M059J (cell line): Measurements from ENCODE around the gene CSGALNACT2. TPM values are rescaled to one million over a fixed set of nuclear protein-coding genes. Genes with fewer than 3 reads are reported as not detected.

ENCODE experiments used
- DNase-seq: peaks from one replicate; pipeline ENCODE4 v3.0.0-alpha.2; 2012; ENCODE audit warnings: low read depth
- total RNA-seq: library from RNA; depleted of rRNA; stranded (reverse); fragments of >200 nt; shearing (Covaris generic); gene quantifications from 2 replicates; pipeline ENCODE4 v1.2.3, GENCODE V29; 2014

CSGALNACT2 gene
- total RNA-seq, 1 experiment from 2014 or later = 4.5 TPM

GRCh38 chr10:43112608-43112961 is 25.7 kb upstream of the CSGALNACT2 start:
- DNase-seq = no peak

GRCh38 chr10:43113201-43114087 is 24.8 kb upstream of the CSGALNACT2 start:
- no peak for DNase-seq

- DNase-seq = no peak
These were observed 24.0 kb upstream of the CSGALNACT2 start for GRCh38 chr10:43114088-43114742.

GRCh38 chr10:43114743-43115611 is 23.3 kb upstream of the CSGALNACT2 start:
- peak; percentile 34 for DNase-seq

- no peak for DNase-seq
These were observed 22.2 kb upstream of the CSGALNACT2 start for GRCh38 chr10:43115881-43116595.

GRCh38 chr10:43116596-43116995 is 21.6 kb upstream of the CSGALNACT2 start:
- DNase-seq = no peak

- no peak for DNase-seq
These were observed 21.0 kb upstream of the CSGALNACT2 start for GRCh38 chr10:43117031-43117776.

GRCh38 chr10:43117777-43118583 is 20.3 kb upstream of the CSGALNACT2 start:
- no peak for DNase-seq

- no peak for DNase-seq
These were observed 19.4 kb upstream of the CSGALNACT2 start for GRCh38 chr10:43118631-43119415.

GRCh38 chr10:43119416-43120115 is 18.7 kb upstream of the CSGALNACT2 start:
- no peak for DNase-seq

GRCh38 chr10:43120116-43120928 is 17.9 kb upstream of the CSGALNACT2 start:
- DNase-seq = no peak

GRCh38 chr10:43120929-43121314 is 17.3 kb upstream of the CSGALNACT2 start:
- DNase-seq = no peak

- DNase-seq = no peak
These were observed 16.8 kb upstream of the CSGALNACT2 start for GRCh38 chr10:43121444-43121843.

- no peak for DNase-seq
These were observed 16.1 kb upstream of the CSGALNACT2 start for GRCh38 chr10:43122096-43122495.

- DNase-seq = no peak
These were observed 15.4 kb upstream of the CSGALNACT2 start for GRCh38 chr10:43122826-43123225.

- no peak for DNase-seq
These were observed 14.7 kb upstream of the CSGALNACT2 start for GRCh38 chr10:43123361-43124093.

GRCh38 chr10:43124094-43124521 is 14.1 kb upstream of the CSGALNACT2 start:
- DNase-seq = no peak
